IMR-90 (cell line): ENCODE results near the gene LGALS14. TPM values are rescaled to one million over a fixed set of nuclear protein-coding genes. Genes with fewer than 3 reads are reported as not detected.

Experiments used
- ATAC-seq: fragments of 200-7000 bp; cut with Tn5 transposase; 2 replicates; pipeline ENCODE4 v1.9.1; 2020; ENCODE audit warnings: low read depth, mild to moderate bottlenecking, moderate library complexity
- BruUV-seq: library from RNA; stranded (reverse); fragments of 400-500 nt; replicated peaks from 2 replicates; lab custom pipeline; 2021; lab: Mats Ljungman, UMichigan
- CTCF ChIA-PET: fragments of 300-600 bp; formaldehyde crosslinking; extraction: SDS; loops from one replicate; lab custom pipeline; 2021; ENCODE audit warnings: antibody characterized with exemption; lab: Yijun Ruan, JAX
- POLR2A ChIA-PET: fragments of 300-600 bp; sonication (Branson Sonifier 250); formaldehyde crosslinking; loops from one replicate; lab custom pipeline; 2022; ENCODE audit warnings: antibody characterized with exemption; ENCODE audit not compliant: unreplicated experiment; lab: Charles Lee
- DNase-seq: peaks from one replicate; pipeline ENCODE4 v3.0.0; 2013
- H2AFZ ChIP-seq: replicated peaks from 2 replicates; pipeline ENCODE3; 2013; ENCODE audit warnings: low read length, mild to moderate bottlenecking; ENCODE audit not compliant: poor library complexity
- H2AK5ac ChIP-seq: 2 replicates; pipeline ENCODE4 v1.6.1; 2013; ENCODE audit warnings: low read depth, low read length, inconsistent platforms
- H2AK9ac ChIP-seq: replicated peaks from 2 replicates; pipeline ENCODE3; 2013; ENCODE audit warnings: mild to moderate bottlenecking, low read depth, low read length, moderate library complexity; ENCODE audit not compliant: poor library complexity
- H2BK120ac ChIP-seq: 2 replicates; pipeline ENCODE4 v1.6.1; 2013; ENCODE audit warnings: low read depth, low read length, inconsistent platforms
- H2BK15ac ChIP-seq: 3 replicates; pipeline ENCODE4 v1.6.1; 2013; ENCODE audit warnings: low read depth, low read length, inconsistent platforms
- H2BK20ac ChIP-seq: 2 replicates; pipeline ENCODE4 v1.6.1; 2013; ENCODE audit warnings: low read depth, mild to moderate bottlenecking, inconsistent platforms, low read length, moderate library complexity
- H2BK5ac ChIP-seq: 2 replicates; pipeline ENCODE4 v1.6.1; 2013; ENCODE audit warnings: mild to moderate bottlenecking, low read depth, low read length, inconsistent platforms; ENCODE audit not compliant: poor library complexity, severe bottlenecking
- H3K14ac ChIP-seq: replicated peaks from 2 replicates; pipeline ENCODE4 v1.6.1; 2013; ENCODE audit warnings: low read depth, low read length, inconsistent platforms
- H3K18ac ChIP-seq: 2 replicates; pipeline ENCODE4 v1.6.1; 2013; ENCODE audit warnings: low read depth, low read length, control low read depth
- H3K23ac ChIP-seq: 2 replicates; pipeline ENCODE4 v1.6.1; 2013; ENCODE audit warnings: low read depth, low read length, inconsistent platforms
- H3K27ac ChIP-seq: 2 replicates; pipeline ENCODE4 v1.5.1; 2013; ENCODE audit warnings: mild to moderate bottlenecking, control low read depth, low read length; ENCODE audit not compliant: insufficient read depth
- H3K27me3 ChIP-seq: 2 replicates; pipeline ENCODE4 v1.6.1; 2013; ENCODE audit warnings: low read length; ENCODE audit not compliant: control insufficient read depth, insufficient read depth
- H3K36me3 ChIP-seq: 2 replicates; pipeline ENCODE4 v1.6.1; 2013; ENCODE audit warnings: low read length, mixed read lengths; ENCODE audit not compliant: control insufficient read depth, insufficient read depth
- H3K4ac ChIP-seq: 2 replicates; pipeline ENCODE4 v1.6.1; 2013; ENCODE audit warnings: low read depth, low read length, inconsistent platforms
- H3K4me1 ChIP-seq: 2 replicates; pipeline ENCODE4 v1.6.1; 2013; ENCODE audit warnings: low read length, mixed read lengths; ENCODE audit not compliant: control insufficient read depth, insufficient read depth
- H3K4me2 ChIP-seq: 2 replicates; pipeline ENCODE4 v1.6.1; 2013; ENCODE audit warnings: low read depth, mild to moderate bottlenecking, control low read depth, low read length, moderate library complexity
- H3K4me3 ChIP-seq: 2 replicates; pipeline ENCODE4 v1.5.1; 2013; ENCODE audit warnings: low read depth, mild to moderate bottlenecking, control low read depth, low read length, moderate library complexity; ENCODE audit not compliant: insufficient read depth
- H3K56ac ChIP-seq: 2 replicates; pipeline ENCODE4 v1.6.1; 2013; ENCODE audit warnings: low read length, inconsistent platforms; ENCODE audit not compliant: insufficient read depth; ENCODE audit errors: extremely low read depth
- H3K79me1 ChIP-seq, 2 experiments: 2 replicates each; pipeline ENCODE4 v1.6.1; 2013; ENCODE audit warnings: low read length in 2 of 2, inconsistent platforms in 1 of 2, low read depth in 1 of 2
- H3K9ac ChIP-seq: 2 replicates; pipeline ENCODE4 v1.6.1; 2013; ENCODE audit warnings: low read depth, low read length, control low read depth
- H3K9me1 ChIP-seq: 2 replicates; pipeline ENCODE4 v1.6.1; 2013; ENCODE audit warnings: low read length, inconsistent platforms; ENCODE audit not compliant: insufficient read depth
- H3K9me3 ChIP-seq: 2 replicates; pipeline ENCODE4 v1.6.1; 2013; ENCODE audit warnings: low read length; ENCODE audit not compliant: control insufficient read depth, insufficient read depth
- H4K20me1 ChIP-seq: 2 replicates; pipeline ENCODE4 v1.6.1; 2013; ENCODE audit warnings: low read length, inconsistent platforms; ENCODE audit not compliant: insufficient read depth
- H4K5ac ChIP-seq: 2 replicates; pipeline ENCODE4 v1.6.1; 2013; ENCODE audit warnings: mild to moderate bottlenecking, low read depth, low read length, control low read depth
- H4K8ac ChIP-seq, 2 experiments: 2 replicates each; pipeline ENCODE4 v1.6.1; 2013; ENCODE audit warnings: low read depth in 2 of 2, low read length in 2 of 2, control low read depth in 1 of 2, inconsistent platforms in 1 of 2
- H4K91ac ChIP-seq: 2 replicates; pipeline ENCODE4 v1.6.1; 2013; ENCODE audit warnings: low read depth, low read length, inconsistent platforms; ENCODE audit not compliant: insufficient read depth
- BHLHE40 ChIP-seq: fragments of 150-350 bp; IDR thresholded peaks from 2 replicates; pipeline ENCODE4 v1.6.1; 2016; ENCODE audit warnings: mild to moderate bottlenecking, low read depth, low read length
- CHD1 ChIP-seq: IDR thresholded peaks from 2 replicates; pipeline ENCODE4 v1.6.1; 2012; ENCODE audit warnings: low read depth, low read length, improper control_type of control experiment
- FOS ChIP-seq: fragments of 150-350 bp; IDR thresholded peaks from 2 replicates; pipeline ENCODE4 v1.6.1; 2016; ENCODE audit warnings: low read depth, low read length
- MAZ ChIP-seq: IDR thresholded peaks from 2 replicates; pipeline ENCODE4 v1.6.1; 2012; ENCODE audit warnings: low read depth, mild to moderate bottlenecking, low read length, improper control_type of control experiment, moderate library complexity, borderline replicate concordance
- MXI1 ChIP-seq: IDR thresholded peaks from 2 replicates; pipeline ENCODE4 v1.6.1; 2012; ENCODE audit warnings: low read depth, mild to moderate bottlenecking, low read length, moderate library complexity, borderline replicate concordance
- POLR2A ChIP-seq: IDR thresholded peaks from 2 replicates; pipeline ENCODE4 v1.6.1; 2012; ENCODE audit warnings: mild to moderate bottlenecking, low read depth, low read length
- RAD21 ChIP-seq: IDR thresholded peaks from 2 replicates; pipeline ENCODE4 v1.6.1; 2012; ENCODE audit warnings: low read length, improper control_type of control experiment
- RCOR1 ChIP-seq: IDR thresholded peaks from 2 replicates; pipeline ENCODE4 v1.6.1; 2012; ENCODE audit warnings: mild to moderate bottlenecking, low read length, improper control_type of control experiment; ENCODE audit not compliant: insufficient replicate concordance
- WGBS, 2 experiments: methylation state at CpG; one replicate each; pipeline versions ENCODE4 v1.1.5 to v1.1.7; 2013; ENCODE audit warnings: missing lambda C conversion rate in 2 of 2; ENCODE audit not compliant: insufficient read length in 1 of 2; ENCODE audit errors: extremely low coverage in 2 of 2; 5-methylcytosine and 5-hydroxymethylcytosine counted together
- dilution Hi-C: fragments of 300-500 bp; cut with HindIII; formaldehyde crosslinking; loops from one replicate; pipeline ENCODE4 v1.14.3; 2018; ENCODE audit warnings: low sequenced_read_pairs; ENCODE audit not compliant: unreplicated experiment
- in situ Hi-C: fragments of 300-500 bp; cut with MboI; formaldehyde crosslinking; loops from 3 replicates; pipeline ENCODE4 v1.14.3; 2019; ENCODE audit warnings: low sequenced_read_pairs, inconsistent platforms, mixed read lengths
- intact Hi-C: fragments of 100-400 bp; cut with micrococcal nuclease; formaldehyde crosslinking; loops from 2 replicates; pipeline ENCODE4 v1.10.0; 2022
- polyA plus RNA-seq, 3 experiments: library from polyadenylated mRNA; depleted of rRNA; stranded (reverse); fragments of >200 nt; gene quantifications; 2 replicates each; pipeline ENCODE4 v1.2.3, GENCODE V29; 2012; ENCODE audit warnings: low replicate concordance in 1 of 3
- total RNA-seq: library from RNA; depleted of rRNA; stranded (reverse); fragments of >200 nt; gene quantifications from 2 replicates; pipeline ENCODE4 v1.2.3, GENCODE V29; 2012
- TF ChIP-seq, protein P1 (sequence below): fragments of 150-350 bp; IDR thresholded peaks from 2 replicates; pipeline ENCODE4 v1.6.1; 2016; ENCODE audit warnings: low read depth, mild to moderate bottlenecking, low read length, moderate library complexity, borderline replicate concordance

LGALS14 gene
- total and polyA plus RNA-seq, 2 of the 4 experiments (the other 2 are of a cell fraction), result not detected

GRCh38 chr19:39681416-39681815 is 22.9 kb upstream of the LGALS14 start:
- no TSS peak for BruUV-seq
- Histone ChIP-seq H3K27me3 (no peaks in the 10 kb centered on the region), H3K56ac (no peak overlapping the region), H2BK120ac (no peak overlapping the region), H3K4me3 (no peak overlapping the region), H2BK20ac (no peak overlapping the region), H3K23ac (no peak overlapping the region), H3K4me1 (no peaks in the 10 kb centered on the region), H4K5ac (no peak overlapping the region), H4K20me1 (no peaks in the 10 kb centered on the region), H3K4ac (no peak overlapping the region), H2BK5ac (no peak overlapping the region), H3K9ac (no peak overlapping the region), H3K36me3 (no peaks in the 10 kb centered on the region), H2AK9ac (peak overlapping the region; percentile 19), H2BK15ac (no peak overlapping the region), H3K14ac (no peak overlapping the region), H3K18ac (no peak overlapping the region), H4K8ac (no peak overlapping the region), H2AK5ac (no peak overlapping the region), H4K91ac (no peak overlapping the region), H3K27ac (no peak overlapping the region), H3K79me1 (no peaks in the 10 kb centered on the region), H2AFZ (no peak overlapping the region), H3K9me1 (no peaks in the 10 kb centered on the region), H3K9me3 (no peaks in the 10 kb centered on the region), H3K4me2 (no peak overlapping the region)
- POLR2A ChIA-PET, result no interaction called here
- intact Hi-C loops (no loop called here), in situ Hi-C loops (no loop called here), dilution Hi-C loops (no loop called here)
- no CpG with 5 or more reads among the region's 5 CpGs for WGBS, 2 experiments
- TF ChIP-seq RCOR1, result no peak
- TF ChIP-seq RAD21, result no peak
- TF ChIP-seq MXI1, result no peak
- TF ChIP-seq FOS, result no peak
- TF ChIP-seq MAZ, result no peak
- TF ChIP-seq BHLHE40, result no peak
- TF ChIP-seq, protein P1, sequence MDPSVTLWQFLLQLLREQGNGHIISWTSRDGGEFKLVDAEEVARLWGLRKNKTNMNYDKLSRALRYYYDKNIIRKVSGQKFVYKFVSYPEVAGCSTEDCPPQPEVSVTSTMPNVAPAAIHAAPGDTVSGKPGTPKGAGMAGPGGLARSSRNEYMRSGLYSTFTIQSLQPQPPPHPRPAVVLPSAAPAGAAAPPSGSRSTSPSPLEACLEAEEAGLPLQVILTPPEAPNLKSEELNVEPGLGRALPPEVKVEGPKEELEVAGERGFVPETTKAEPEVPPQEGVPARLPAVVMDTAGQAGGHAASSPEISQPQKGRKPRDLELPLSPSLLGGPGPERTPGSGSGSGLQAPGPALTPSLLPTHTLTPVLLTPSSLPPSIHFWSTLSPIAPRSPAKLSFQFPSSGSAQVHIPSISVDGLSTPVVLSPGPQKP, result no peak
- TF ChIP-seq POLR2A, result no peak
- TF ChIP-seq CHD1, result no peak
- DNase-seq (no peak), ATAC-seq (no peak)
- CTCF ChIA-PET, result no interaction called here
